HG03432 (cell line): Measurements from ENCODE around the gene ERVH48-1.
"Not testable (repeated sequence)": the region's sequence is repeated elsewhere in the genome, so short reads cannot be mapped to it uniquely, and the experiment has no call there.

Source experiments
- ATAC-seq: cut with Tn5 transposase; IDR thresholded peaks from one replicate; pipeline ENCODE4 v1.9.1; 2021; ENCODE audit warnings: mild to moderate bottlenecking, moderate library complexity; ENCODE audit not compliant: unreplicated experiment

Gene ERVH48-1

GRCh38 chr21:42939582-42940413, 14.4 kb upstream of the ERVH48-1 start:
- ATAC-seq: no peak

DNA sequence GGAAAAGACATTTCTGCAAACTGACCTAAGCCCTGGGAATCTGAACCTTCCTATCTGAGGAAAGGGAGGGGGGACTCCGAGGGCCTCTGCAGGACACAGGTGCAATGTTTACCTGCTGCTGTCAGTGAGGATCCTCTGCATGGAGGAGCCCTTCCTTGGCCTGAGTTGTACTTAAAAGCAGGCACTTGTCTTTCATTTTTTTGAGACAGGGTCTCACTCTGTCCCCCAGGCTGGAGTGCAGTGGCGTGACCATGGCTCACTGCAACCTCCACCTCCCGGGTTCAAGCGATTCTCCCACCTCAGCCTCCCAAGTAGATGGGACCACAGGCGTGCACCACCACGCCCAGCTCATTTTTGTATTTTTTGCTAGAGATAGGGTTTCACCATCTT, 13.2 kb upstream of the ERVH48-1 start:
- not testable (repeated sequence) for ATAC-seq

DNA sequence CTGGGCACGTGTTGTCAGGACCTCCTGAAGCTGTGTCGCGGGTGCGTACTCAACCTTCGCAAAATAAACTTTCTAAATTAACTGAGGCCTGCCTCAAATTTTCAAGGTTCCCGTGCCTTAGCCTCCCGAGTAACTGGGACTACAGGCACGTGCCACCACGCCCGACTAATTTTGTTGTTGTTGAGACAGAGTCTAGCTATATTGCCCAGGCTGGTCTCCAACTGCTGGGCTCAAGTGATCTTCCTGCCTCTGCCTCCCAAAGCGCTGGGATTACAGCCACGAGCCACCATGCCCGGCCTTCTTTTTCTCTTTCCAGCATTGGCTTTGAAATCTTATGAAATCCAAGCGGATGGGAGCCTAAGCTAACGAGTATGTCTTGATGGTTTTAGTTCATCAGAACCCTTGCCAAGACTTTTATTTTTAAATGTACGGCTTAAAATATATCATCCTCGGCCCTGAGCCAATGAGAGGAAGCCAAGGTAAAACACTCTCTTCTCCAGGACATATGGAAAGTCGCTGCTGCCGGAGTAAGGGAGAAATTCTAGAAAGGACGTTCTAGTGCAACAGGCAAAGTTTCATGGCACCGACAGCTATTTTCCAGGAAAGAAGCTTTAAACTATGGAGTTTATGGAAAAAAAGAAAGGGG, 12.7 kb upstream of the ERVH48-1 start:
- ATAC-seq: no peak

- not testable (repeated sequence) for ATAC-seq
Observed at GRCh38 chr21:42937034-42937940, 11.9 kb upstream of the ERVH48-1 start.

DNA sequence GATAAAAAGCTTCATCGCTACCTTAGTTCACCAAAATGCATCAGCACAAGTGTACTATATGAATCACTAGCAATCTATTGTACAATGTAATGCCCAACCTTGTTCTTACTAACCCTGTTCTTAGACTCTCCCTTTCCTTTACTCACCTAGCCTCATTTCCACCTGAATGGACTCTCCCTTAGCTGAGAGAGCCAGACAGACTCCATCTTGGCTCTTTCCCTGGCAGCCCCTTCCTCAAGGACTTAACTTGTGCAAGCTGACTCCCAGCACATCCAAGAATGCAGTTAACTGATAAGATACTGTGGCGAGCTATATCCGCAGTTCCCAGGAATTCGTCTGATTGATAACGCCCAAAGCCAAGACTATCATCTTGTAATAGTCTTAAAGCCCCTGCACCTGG, 10.9 kb upstream of the ERVH48-1 start:
- not testable (repeated sequence) for ATAC-seq

- ATAC-seq: not testable (repeated sequence)
Observed at GRCh38 chr21:42933973-42934372, 8.5 kb upstream of the ERVH48-1 start.

DNA sequence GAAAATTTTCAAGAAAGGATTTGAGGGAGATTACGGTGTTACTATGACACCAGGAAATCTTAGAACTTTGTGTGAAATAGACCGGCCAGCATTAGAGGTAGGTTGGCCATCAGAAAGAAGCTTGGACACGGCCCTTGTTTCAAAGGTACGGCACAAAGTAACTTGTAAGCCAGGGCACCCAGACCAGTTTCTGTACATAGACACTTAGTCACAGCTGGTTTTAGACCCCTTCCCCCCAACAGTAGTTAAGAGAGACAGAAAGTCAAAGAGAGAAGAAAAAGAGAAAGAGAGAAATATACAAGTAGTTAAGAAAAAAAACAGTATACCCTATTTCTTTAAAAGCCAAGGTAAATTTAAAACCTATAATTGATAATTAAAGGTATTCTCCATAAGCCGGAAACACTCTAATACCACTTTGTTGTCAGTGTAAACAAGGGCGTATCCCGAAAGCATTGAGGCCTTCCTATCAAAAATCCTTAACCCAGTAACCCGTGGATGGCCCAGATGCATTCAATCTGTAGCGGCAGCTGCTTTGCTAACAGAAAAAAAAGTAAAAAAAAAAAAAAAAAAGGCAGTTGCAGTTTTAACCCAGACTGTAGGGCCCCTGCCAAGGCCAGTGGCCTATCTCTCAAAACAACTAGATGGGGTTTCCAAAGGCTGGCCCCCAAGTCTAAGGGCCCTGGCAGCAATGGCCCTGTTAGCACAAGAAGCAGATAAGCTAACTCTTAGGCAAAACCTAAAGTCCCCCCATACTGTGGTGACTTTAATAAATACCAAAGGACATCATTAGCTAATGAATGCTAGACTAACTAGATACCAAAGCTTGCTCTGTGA, 7.9 kb upstream of the ERVH48-1 start:
- ATAC-seq: not testable (repeated sequence)

GRCh38 chr21:42932378-42933136, 7.1 kb upstream of the ERVH48-1 start:
- ATAC-seq: not testable (repeated sequence)

DNA sequence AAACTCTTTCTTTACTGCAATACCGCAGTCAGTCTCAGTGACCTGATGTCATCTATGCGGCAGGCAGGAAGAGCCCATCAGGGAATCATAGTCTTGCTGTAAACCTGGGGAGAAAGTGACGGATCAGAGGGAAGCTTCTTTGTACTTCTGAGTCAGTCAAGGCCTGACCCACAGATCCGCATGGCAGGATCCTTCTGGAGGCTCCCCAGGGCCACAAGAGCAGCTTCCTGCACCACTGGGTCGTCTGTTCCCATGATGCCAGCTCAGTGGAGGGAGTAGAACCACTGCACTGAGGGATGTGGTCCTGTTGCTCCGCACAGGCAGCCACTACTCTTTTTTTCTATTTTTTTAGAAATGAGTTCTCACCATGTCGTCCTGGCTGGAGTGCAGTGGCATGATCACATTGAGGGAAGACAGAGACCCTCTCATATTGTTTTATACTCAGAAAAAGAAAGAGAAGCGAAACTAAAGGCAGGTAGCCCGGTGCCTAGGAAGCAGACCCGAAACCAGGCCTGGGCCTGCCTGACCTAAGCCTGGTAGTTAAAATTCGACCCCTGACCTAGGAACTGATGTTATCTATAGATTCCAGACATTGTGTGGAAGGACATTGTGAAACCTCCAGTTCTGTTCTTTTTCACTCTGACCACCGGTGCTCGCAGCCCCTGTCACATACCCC, 6.3 kb upstream of the ERVH48-1 start:
- ATAC-seq: no peak

DNA sequence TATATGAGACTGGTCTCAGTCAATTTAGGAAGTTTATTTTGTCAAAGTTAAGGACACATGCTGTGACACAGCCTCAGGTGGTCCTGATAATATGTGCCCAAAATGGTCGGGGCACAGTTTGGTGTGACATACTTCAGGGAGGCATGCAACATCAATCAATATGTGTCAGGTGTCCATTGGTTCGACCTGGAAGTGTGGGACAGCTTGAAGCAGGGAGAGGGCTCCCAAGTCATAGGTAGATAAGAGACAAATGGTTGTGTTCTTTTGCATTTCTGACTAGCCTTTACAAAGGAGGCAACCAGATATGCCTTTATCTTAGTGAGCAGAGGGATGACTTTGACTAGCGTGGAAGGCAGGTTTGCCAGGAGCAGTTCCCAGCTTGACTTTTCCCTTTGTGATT, 4.5 kb upstream of the ERVH48-1 start:
- ATAC-seq: no peak

DNA sequence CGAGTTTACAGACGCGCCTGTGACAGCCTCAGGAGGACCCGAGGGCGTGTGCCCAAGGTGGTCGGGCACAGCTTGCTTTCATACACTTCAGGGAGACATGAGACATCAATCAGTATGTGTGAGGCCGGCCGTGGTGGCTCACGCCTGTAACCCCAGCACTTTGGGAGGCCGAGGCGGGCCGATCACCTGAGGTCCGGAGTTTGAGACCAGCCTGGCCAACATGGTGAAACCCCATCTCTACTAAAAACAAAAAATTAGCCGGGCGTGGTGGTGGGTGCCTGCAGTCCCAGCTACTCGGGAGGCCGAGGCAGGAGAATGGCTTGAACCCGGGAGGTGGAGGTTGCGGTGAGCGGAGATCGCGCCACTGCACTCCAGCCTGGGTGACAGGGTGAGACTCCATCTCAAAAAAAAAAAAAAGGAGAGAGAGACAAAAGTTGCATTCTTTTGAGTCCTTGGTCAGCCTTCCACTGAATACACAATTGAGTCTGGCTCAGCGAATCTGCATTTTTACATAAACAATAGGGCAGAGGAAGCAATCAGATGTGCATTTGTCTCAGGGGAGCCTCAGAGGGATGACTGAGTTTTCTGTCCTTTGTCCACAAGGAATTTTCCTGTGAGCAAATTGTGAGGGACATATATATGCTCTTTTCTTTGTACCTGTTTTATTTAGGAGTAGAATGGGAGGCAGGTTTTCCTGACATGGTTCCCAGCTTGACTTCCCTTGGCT, 2.2 kb upstream of the ERVH48-1 start:
- not testable (repeated sequence) for ATAC-seq

DNA sequence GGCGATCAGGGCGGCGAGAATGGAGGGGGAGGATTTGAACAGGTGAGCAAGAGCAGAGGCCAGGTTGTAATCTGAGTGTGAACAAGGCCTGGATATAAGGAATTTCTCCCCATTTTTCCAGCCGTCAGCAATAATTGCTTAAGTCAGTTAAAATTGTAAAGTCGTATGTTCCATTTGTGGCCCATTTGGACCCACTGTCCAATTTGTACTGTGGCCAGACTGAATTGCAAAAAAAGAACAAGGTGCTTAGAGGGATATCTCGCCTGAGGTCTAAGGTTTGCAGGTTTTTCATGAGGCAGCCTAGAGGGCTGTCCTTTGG, 1.0 kb downstream of the ERVH48-1 start:
- ATAC-seq: no peak

DNA sequence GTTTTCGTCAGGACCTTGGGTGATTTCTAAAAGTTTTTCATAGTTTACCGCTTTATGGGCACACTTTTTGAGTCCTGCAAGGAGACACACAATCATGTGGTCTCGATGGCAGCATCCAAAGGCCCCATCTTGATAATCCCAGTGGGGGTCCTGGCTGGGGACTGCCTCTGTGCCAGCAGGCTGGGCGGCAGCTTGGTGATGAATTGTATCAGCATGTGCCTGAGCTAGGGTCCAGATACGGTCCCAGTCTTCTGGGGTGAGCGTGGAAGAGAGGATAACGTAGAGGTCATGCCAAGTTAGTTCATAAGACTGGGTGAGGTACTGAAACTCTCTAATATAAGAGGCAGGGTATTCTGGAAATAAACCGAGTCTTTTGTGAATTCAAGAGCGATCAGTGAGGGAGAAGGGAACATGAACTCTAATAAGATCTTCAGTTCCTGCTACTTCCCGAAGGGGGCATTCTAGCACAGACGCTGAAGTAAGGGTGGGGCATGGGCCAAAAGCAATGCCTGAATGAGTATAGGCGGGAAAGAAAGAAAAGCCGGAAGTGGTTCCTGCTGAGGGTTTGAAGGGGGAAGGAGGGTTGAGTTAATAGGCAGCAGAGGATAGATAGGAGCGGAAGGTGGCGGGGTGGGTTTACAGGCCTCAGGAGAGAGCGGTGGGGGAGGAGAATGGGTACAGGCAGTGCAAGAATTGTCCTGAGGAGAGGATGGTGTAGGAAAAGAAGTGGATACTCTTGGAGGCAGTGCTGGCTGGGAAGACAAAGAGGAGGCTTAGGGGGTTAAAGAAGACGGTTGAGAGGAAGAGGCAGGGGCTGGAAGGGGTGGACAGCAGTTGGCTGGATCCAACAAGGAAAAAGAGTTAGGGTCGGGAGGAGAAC, 1.6 kb downstream of the ERVH48-1 start:
- no peak for ATAC-seq

GRCh38 chr21:42922918-42923317, 2.5 kb downstream of the ERVH48-1 start:
- ATAC-seq: no peak

DNA sequence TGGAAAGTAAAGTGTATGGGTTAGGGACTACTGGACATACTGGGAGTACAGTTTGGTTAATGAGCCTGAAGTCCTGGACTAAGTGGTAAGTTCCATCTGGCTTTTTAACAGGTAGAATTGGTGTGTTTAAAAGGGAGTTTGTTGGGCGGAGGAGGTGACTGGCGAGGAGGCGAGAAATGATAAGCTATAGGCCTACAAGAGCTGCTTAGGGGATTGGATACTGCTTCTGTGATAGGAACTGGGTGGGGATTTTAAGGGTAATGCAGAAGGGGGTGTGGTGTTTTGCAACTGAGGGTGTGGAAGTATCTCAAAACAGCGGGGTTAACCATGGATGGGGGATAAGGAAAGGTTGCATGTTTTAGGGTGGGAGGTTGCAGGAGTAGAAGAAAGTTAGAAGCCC, 3.5 kb downstream of the ERVH48-1 start:
- no peak for ATAC-seq

GRCh38 chr21:42918291-42918690, 7.1 kb downstream of the ERVH48-1 start:
- ATAC-seq: no peak

- ATAC-seq: no peak
Observed at GRCh38 chr21:42913476-42913875, 12.0 kb downstream of the ERVH48-1 start.

- ATAC-seq: not testable (repeated sequence)
Observed at GRCh38 chr21:42911920-42912319, 13.5 kb downstream of the ERVH48-1 start.
